Measurements from ENCODE around the gene OR1F1. TPM values are rescaled to one million over a fixed set of nuclear protein-coding genes. Genes with fewer than 3 reads are reported as not detected.
A peak's percentile ranks its signal among the peaks of the same experiment; 100 is the strongest.
"Not testable (repeated sequence)": the region's sequence is repeated elsewhere in the genome, so short reads cannot be mapped to it uniquely, and the experiment has no call there.

Gene OR1F1
- total and polyA plus RNA-seq, 9 donors, result not detected

- 1% methylated on average over 20 of the region's 24 CpGs for WGBS (ENCODE audit: insufficient coverage)
- Histone ChIP-seq H3K27ac (ENCODE audit: low read length) (no peak overlapping the region), H3K9me3 (replicated peaks; ENCODE audit: control insufficient read depth, low read depth, low read length) (no peaks in the 10 kb centered on the region), H3K36me3 (ENCODE audit: control insufficient read depth, insufficient read depth, low read length) (no peaks in the 10 kb centered on the region), H3K4me3 (ENCODE audit: low read length) (no peak overlapping the region), H3K4me1 (ENCODE audit: control insufficient read depth, insufficient read depth, low read length) (peaks cover 21% of the 10 kb centered on the region), H3K27me3 (ENCODE audit: control insufficient read depth, insufficient read depth, low read length) (peaks cover 93% of the 10 kb centered on the region)
- no peak for DNase-seq
These were observed 13.9 kb upstream of the OR1F1 start for GRCh38 chr16:3173892-3174617.

- Histone ChIP-seq H3K36me3 (ENCODE audit: control insufficient read depth, insufficient read depth, low read length) (no peaks in the 10 kb centered on the region), H3K27me3 (ENCODE audit: control insufficient read depth, insufficient read depth, low read length) (peaks cover 95% of the 10 kb centered on the region), H3K4me3 (ENCODE audit: low read length) (no peak overlapping the region), H3K4me1 (ENCODE audit: control insufficient read depth, insufficient read depth, low read length) (peaks cover 21% of the 10 kb centered on the region), H3K9me3 (replicated peaks; ENCODE audit: control insufficient read depth, low read depth, low read length) (no peaks in the 10 kb centered on the region), H3K27ac (ENCODE audit: low read length) (no peak overlapping the region)
- DNase-seq, result no peak
- 12% methylated on average over 26 of the region's 28 CpGs for WGBS (ENCODE audit: insufficient coverage)
These were observed 13.3 kb upstream of the OR1F1 start for GRCh38 chr16:3174618-3175148.

GRCh38 chr16:3175157-3176093 is 12.6 kb upstream of the OR1F1 start:
- H3K4me3 ChIP-seq (ENCODE audit: low read length), result no peak overlapping the region
- H3K36me3 ChIP-seq (ENCODE audit: control insufficient read depth, insufficient read depth, low read length), result no peaks in the 10 kb centered on the region
- H3K4me1 ChIP-seq (ENCODE audit: control insufficient read depth, insufficient read depth, low read length), result peaks cover 19% of the 10 kb centered on the region
- WGBS (ENCODE audit: insufficient coverage), result 10% methylated on average over 39 of the region's 39 CpGs
- H3K27me3 ChIP-seq (ENCODE audit: control insufficient read depth, insufficient read depth, low read length), result peaks cover 95% of the 10 kb centered on the region
- H3K27ac ChIP-seq (ENCODE audit: low read length), result no peak overlapping the region
- H3K9me3 ChIP-seq (replicated peaks; ENCODE audit: control insufficient read depth, low read depth, low read length), result no peaks in the 10 kb centered on the region
- DNase-seq, result no peak

GRCh38 chr16:3179651-3180050 is 8.4 kb upstream of the OR1F1 start:
- Histone ChIP-seq H3K27ac (ENCODE audit: low read length) (no peak overlapping the region), H3K4me3 (ENCODE audit: low read length) (no peak overlapping the region), H3K4me1 (ENCODE audit: control insufficient read depth, insufficient read depth, low read length) (peaks cover 20% of the 10 kb centered on the region), H3K9me3 (replicated peaks; ENCODE audit: control insufficient read depth, low read depth, low read length) (no peaks in the 10 kb centered on the region), H3K36me3 (ENCODE audit: control insufficient read depth, insufficient read depth, low read length) (no peaks in the 10 kb centered on the region), H3K27me3 (ENCODE audit: control insufficient read depth, insufficient read depth, low read length) (peaks cover 95% of the 10 kb centered on the region)
- no peak for DNase-seq
- 77% methylated on average over 3 of the region's 8 CpGs for WGBS (ENCODE audit: insufficient coverage)

- no peaks in the 10 kb centered on the region for H3K36me3 ChIP-seq (ENCODE audit: control insufficient read depth, insufficient read depth, low read length)
- no peak overlapping the region for H3K27ac ChIP-seq (ENCODE audit: low read length)
- H3K9me3 ChIP-seq (replicated peaks; ENCODE audit: control insufficient read depth, low read depth, low read length), result no peaks in the 10 kb centered on the region
- 40% methylated on average over 13 of the region's 21 CpGs for WGBS (ENCODE audit: insufficient coverage)
- no peak overlapping the region for H3K4me3 ChIP-seq (ENCODE audit: low read length)
- peaks cover 95% of the 10 kb centered on the region for H3K27me3 ChIP-seq (ENCODE audit: control insufficient read depth, insufficient read depth, low read length)
- peaks cover 16% of the 10 kb centered on the region for H3K4me1 ChIP-seq (ENCODE audit: control insufficient read depth, insufficient read depth, low read length)
- DNase-seq, result no peak
These were observed 7.5 kb upstream of the OR1F1 start for GRCh38 chr16:3180445-3180878.

GRCh38 chr16:3182293-3182607 is 5.8 kb upstream of the OR1F1 start:
- not testable (repeated sequence) for H3K4me3 ChIP-seq (ENCODE audit: low read length); H3K36me3 ChIP-seq (ENCODE audit: control insufficient read depth, insufficient read depth, low read length); H3K9me3 ChIP-seq (replicated peaks; ENCODE audit: control insufficient read depth, low read depth, low read length); DNase-seq; H3K27ac ChIP-seq (ENCODE audit: low read length)
- H3K4me1 ChIP-seq (ENCODE audit: control insufficient read depth, insufficient read depth, low read length), result peaks cover 16% of the 10 kb centered on the region
- H3K27me3 ChIP-seq (ENCODE audit: control insufficient read depth, insufficient read depth, low read length), result peaks cover 93% of the 10 kb centered on the region
- 20% methylated on average over 5 of the region's 8 CpGs for WGBS (ENCODE audit: insufficient coverage)

GRCh38 chr16:3182608-3183444 is 5.2 kb upstream of the OR1F1 start:
- Histone ChIP-seq H3K4me3 (ENCODE audit: low read length) (peak overlapping the region; percentile 1), H3K4me1 (ENCODE audit: control insufficient read depth, insufficient read depth, low read length) (peaks cover 16% of the 10 kb centered on the region), H3K36me3 (ENCODE audit: control insufficient read depth, insufficient read depth, low read length) (no peaks in the 10 kb centered on the region), H3K27ac (ENCODE audit: low read length) (no peak overlapping the region), H3K9me3 (replicated peaks; ENCODE audit: control insufficient read depth, low read depth, low read length) (no peaks in the 10 kb centered on the region), H3K27me3 (ENCODE audit: control insufficient read depth, insufficient read depth, low read length) (peaks cover 92% of the 10 kb centered on the region)
- WGBS (ENCODE audit: insufficient coverage), result under 1% methylated on average over 63 of the region's 72 CpGs
- DNase-seq, result no peak

GRCh38 chr16:3183445-3184139 is 4.4 kb upstream of the OR1F1 start:
- H3K9me3 ChIP-seq (replicated peaks; ENCODE audit: control insufficient read depth, low read depth, low read length), result no peaks in the 10 kb centered on the region
- peaks cover 23% of the 10 kb centered on the region for H3K4me1 ChIP-seq (ENCODE audit: control insufficient read depth, insufficient read depth, low read length)
- no peak for DNase-seq
- no peak overlapping the region for H3K27ac ChIP-seq (ENCODE audit: low read length)
- H3K4me3 ChIP-seq (ENCODE audit: low read length), result peak overlapping the region; percentile 1
- peaks cover 94% of the 10 kb centered on the region for H3K27me3 ChIP-seq (ENCODE audit: control insufficient read depth, insufficient read depth, low read length)
- H3K36me3 ChIP-seq (ENCODE audit: control insufficient read depth, insufficient read depth, low read length), result no peaks in the 10 kb centered on the region
- WGBS (ENCODE audit: insufficient coverage), result under 1% methylated on average over 31 of the region's 42 CpGs

- Histone ChIP-seq H3K27ac (ENCODE audit: low read length) (no peak overlapping the region), H3K9me3 (replicated peaks; ENCODE audit: control insufficient read depth, low read depth, low read length) (no peaks in the 10 kb centered on the region), H3K36me3 (ENCODE audit: control insufficient read depth, insufficient read depth, low read length) (no peaks in the 10 kb centered on the region), H3K4me1 (ENCODE audit: control insufficient read depth, insufficient read depth, low read length) (peaks cover 39% of the 10 kb centered on the region), H3K27me3 (ENCODE audit: control insufficient read depth, insufficient read depth, low read length) (peaks cover 95% of the 10 kb centered on the region), H3K4me3 (ENCODE audit: low read length) (no peak overlapping the region)
- no peak for DNase-seq
- WGBS (ENCODE audit: insufficient coverage), result 74% methylated on average over 15 of the region's 23 CpGs
These were observed 886 bp upstream of the OR1F1 start for GRCh38 chr16:3186946-3187690.
